Measurements from ENCODE around the gene DAB1.

DNA sequence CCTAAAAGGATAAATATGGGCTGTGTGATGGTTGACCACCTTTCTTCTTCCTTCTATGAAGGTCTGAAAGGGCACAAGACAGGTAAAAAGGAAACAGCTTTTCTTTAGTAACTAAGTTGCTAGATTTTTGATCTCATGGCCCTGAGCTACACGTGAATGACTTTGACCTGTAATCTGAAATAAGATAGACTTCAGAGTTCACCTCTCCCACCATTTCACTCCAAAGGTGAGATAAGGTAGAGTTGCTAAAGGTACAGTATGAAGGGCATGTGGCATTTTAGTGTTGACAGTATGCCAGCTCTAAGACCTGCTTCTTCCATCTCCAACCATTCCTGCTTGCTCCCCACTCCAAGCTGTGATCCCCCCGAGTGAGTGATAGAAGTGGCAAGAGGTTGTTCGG, 432.3 kb downstream of the DAB1 start:
- TF ChIP-seq, protein P1, sequence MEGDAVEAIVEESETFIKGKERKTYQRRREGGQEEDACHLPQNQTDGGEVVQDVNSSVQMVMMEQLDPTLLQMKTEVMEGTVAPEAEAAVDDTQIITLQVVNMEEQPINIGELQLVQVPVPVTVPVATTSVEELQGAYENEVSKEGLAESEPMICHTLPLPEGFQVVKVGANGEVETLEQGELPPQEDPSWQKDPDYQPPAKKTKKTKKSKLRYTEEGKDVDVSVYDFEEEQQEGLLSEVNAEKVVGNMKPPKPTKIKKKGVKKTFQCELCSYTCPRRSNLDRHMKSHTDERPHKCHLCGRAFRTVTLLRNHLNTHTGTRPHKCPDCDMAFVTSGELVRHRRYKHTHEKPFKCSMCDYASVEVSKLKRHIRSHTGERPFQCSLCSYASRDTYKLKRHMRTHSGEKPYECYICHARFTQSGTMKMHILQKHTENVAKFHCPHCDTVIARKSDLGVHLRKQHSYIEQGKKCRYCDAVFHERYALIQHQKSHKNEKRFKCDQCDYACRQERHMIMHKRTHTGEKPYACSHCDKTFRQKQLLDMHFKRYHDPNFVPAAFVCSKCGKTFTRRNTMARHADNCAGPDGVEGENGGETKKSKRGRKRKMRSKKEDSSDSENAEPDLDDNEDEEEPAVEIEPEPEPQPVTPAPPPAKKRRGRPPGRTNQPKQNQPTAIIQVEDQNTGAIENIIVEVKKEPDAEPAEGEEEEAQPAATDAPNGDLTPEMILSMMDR (IDR thresholded peaks at IDR 0.05; ENCODE audit: insufficient read depth, low read length, poor library complexity, severe bottlenecking): no peak
- no peak for TF ChIP-seq EZH2phosphoT487 (conservative IDR thresholded peaks at IDR 0.05; ENCODE audit: low read length)
